ENCODE results near the gene SPINT2. TPM values are rescaled to one million over a fixed set of nuclear protein-coding genes. Genes with fewer than 3 reads are reported as not detected.

SPINT2 gene
- total and polyA plus RNA-seq, 2 of the 13 experiments (the other 11 are each of a cell fraction or from before 2014, with no cell fraction given): 0.31 to 0.77 TPM

GRCh38 chr19:38266981-38267597 lies 2.7 kb downstream of the SPINT2 start (continued):
- no peak for TF ChIP-seq BHLHE40 (IDR thresholded peaks at IDR 0.05; ENCODE audit: low read length)
- TF ChIP-seq DR1 (CRISPR knock-in tag; IDR thresholded peaks at IDR 0.05): no peak
- no peak for TF ChIP-seq ZNF329 (CRISPR knock-in tag; IDR thresholded peaks at IDR 0.05; ENCODE audit: low read depth)
- TF ChIP-seq JUND (CRISPR knock-in tag; IDR thresholded peaks at IDR 0.05): no peak
- no peak for TF ChIP-seq SRF (IDR thresholded peaks at IDR 0.05; ENCODE audit: low read depth, low read length)
- TF ChIP-seq RNF219 (CRISPR knock-in tag; IDR thresholded peaks at IDR 0.05): no peak
- TF ChIP-seq ZNF546 (CRISPR knock-in tag; conservative IDR thresholded peaks at IDR 0.05): no peak
- no peak for TF ChIP-seq ZNF18 (CRISPR knock-in tag; IDR thresholded peaks at IDR 0.05; ENCODE audit: insufficient replicate concordance)
- no peak for TF ChIP-seq ZNF878 (CRISPR knock-in tag; IDR thresholded peaks at IDR 0.05)
- no peak for TF ChIP-seq RBAK (CRISPR knock-in tag; IDR thresholded peaks at IDR 0.05)
- no peak for TF ChIP-seq ZNF20 (CRISPR knock-in tag; IDR thresholded peaks at IDR 0.05)
- no peak for TF ChIP-seq THYN1 (CRISPR knock-in tag; IDR thresholded peaks at IDR 0.05; ENCODE audit: borderline replicate concordance, low read depth)
- TF ChIP-seq SP2 (CRISPR knock-in tag; IDR thresholded peaks at IDR 0.05): no peak
- TF ChIP-seq CHD4 (IDR thresholded peaks at IDR 0.05; ENCODE audit: borderline replicate concordance, low read length): no peak
- no peak for TF ChIP-seq REXO4 (CRISPR knock-in tag; IDR thresholded peaks at IDR 0.05; ENCODE audit: borderline replicate concordance)
- TF ChIP-seq ZNF660 (CRISPR knock-in tag; IDR thresholded peaks at IDR 0.05; ENCODE audit: borderline replicate concordance, low read depth): no peak
- no peak for TF ChIP-seq HMG20B (CRISPR knock-in tag; conservative IDR thresholded peaks at IDR 0.05)
- TF ChIP-seq AHDC1 (CRISPR knock-in tag; IDR thresholded peaks at IDR 0.05; ENCODE audit: borderline replicate concordance): no peak
- no peak for TF ChIP-seq TBP (CRISPR knock-in tag; IDR thresholded peaks at IDR 0.05)
- no peak for TF ChIP-seq MIER3 (CRISPR knock-in tag; IDR thresholded peaks at IDR 0.05; ENCODE audit: borderline replicate concordance)
